CD4-positive, CD25-positive, alpha-beta regulatory T cell (primary cell): ENCODE results near the gene CEACAM19. TPM values are rescaled to one million over a fixed set of nuclear protein-coding genes. Genes with fewer than 3 reads are reported as not detected.

Source experiments
- ATAC-seq, 2 donors: fragments of 150-1000 bp; cut with Tn5 transposase; one replicate each; pipeline ENCODE4 v1.10.0; 2021; ENCODE audit warnings: low read depth in 2 of 2, moderate number of reproducible peaks in 2 of 2, moderate library complexity in 1 of 2
- DNase-seq, 3 donors: peaks; one replicate each; pipeline versions ENCODE4 v3.0.0 to v3.0.0-alpha.2; 2012 to 2022; ENCODE audit warnings: mixed read lengths in 1 of 3
- H3K27ac ChIP-seq: one replicate; pipeline ENCODE4 v1.7.0; 2013; ENCODE audit warnings: mild to moderate bottlenecking, low read length; ENCODE audit not compliant: insufficient read depth, poor library complexity, severe bottlenecking
- H3K27me3 ChIP-seq: one replicate; pipeline ENCODE4 v1.7.0; 2013; ENCODE audit warnings: low read length; ENCODE audit not compliant: control insufficient read depth, insufficient read depth
- H3K36me3 ChIP-seq: one replicate; pipeline ENCODE4 v1.7.0; 2013; ENCODE audit warnings: mild to moderate bottlenecking, low read length, moderate library complexity; ENCODE audit not compliant: control insufficient read depth, insufficient read depth
- H3K4me1 ChIP-seq: 2 replicates; pipeline ENCODE4 v1.7.0; 2013; ENCODE audit warnings: mild to moderate bottlenecking, low read length; ENCODE audit not compliant: insufficient read depth, control insufficient read depth, poor library complexity, severe bottlenecking
- H3K4me3 ChIP-seq: one replicate; pipeline ENCODE4 v1.7.0; 2013; ENCODE audit warnings: low read depth, mild to moderate bottlenecking, low read length, moderate library complexity
- H3K9me3 ChIP-seq, 2 experiments: 1 replicate in 1 of 2; 2 replicates in 1 of 2; pipeline ENCODE4 v1.7.0; 2013; ENCODE audit warnings: low read length in 2 of 2, mild to moderate bottlenecking in 1 of 2, moderate library complexity in 1 of 2; ENCODE audit not compliant: control insufficient read depth in 2 of 2
- H3K27ac Mint-ChIP-seq, 3 donors: one replicate each; pipeline ENCODE4 v1.8.0; 2020 to 2022; ENCODE audit warnings: mild to moderate bottlenecking in 3 of 3, mixed read lengths in 3 of 3, moderate library complexity in 2 of 3
- H3K27me3 Mint-ChIP-seq: one replicate; pipeline ENCODE4 v1.8.0; 2022; ENCODE audit warnings: mild to moderate bottlenecking, mixed read lengths
- H3K36me3 Mint-ChIP-seq: one replicate; pipeline ENCODE4 v1.8.0; 2020; ENCODE audit warnings: mixed read lengths
- H3K4me1 Mint-ChIP-seq, 4 donors: one replicate each; pipeline ENCODE4 v1.8.0; 2020 to 2022; ENCODE audit warnings: mixed read lengths in 4 of 4, mild to moderate bottlenecking in 1 of 4
- H3K4me3 Mint-ChIP-seq, 4 donors: one replicate each; pipeline ENCODE4 v1.8.0; 2020 to 2022; ENCODE audit warnings: mild to moderate bottlenecking in 4 of 4, mixed read lengths in 4 of 4, moderate library complexity in 3 of 4
- H3K9me3 Mint-ChIP-seq, 7 donors: one replicate each; pipeline ENCODE4 v1.8.0; 2020 to 2022; ENCODE audit warnings: mixed read lengths in 7 of 7, mild to moderate bottlenecking in 3 of 7, moderate library complexity in 2 of 7
- polyA plus RNA-seq, 4 donors: library from polyadenylated mRNA; unstranded; fragments of 300-500 nt; fragmentation: Illumina TruSeq; gene quantifications; one replicate each; pipeline ENCODE4 v1.2.3, GENCODE V29; 2021
- total RNA-seq: library from RNA; stranded (reverse); gene quantifications from one replicate; pipeline ENCODE4 v1.2.3, GENCODE V29; 2022

The CEACAM19 gene
- total and polyA plus RNA-seq, 5 donors from 2014 or later: not detected

- H3K27ac Mint-ChIP-seq: no peak overlapping the region
- H3K36me3 Mint-ChIP-seq: no peaks in the 10 kb centered on the region
- no peak overlapping the region for H3K4me3 ChIP-seq
- no peaks in the 10 kb centered on the region for H3K9me3 ChIP-seq
- no peaks in the 10 kb centered on the region for H3K36me3 ChIP-seq
- DNase-seq: no peak
- peaks cover 0 to 6% (median 0%) of the 10 kb centered on the region in 4 donors for H3K4me1 Mint-ChIP-seq
- no peak for ATAC-seq
- H3K4me3 Mint-ChIP-seq: no peak overlapping the region
- H3K4me1 ChIP-seq: no peaks in the 10 kb centered on the region
- H3K27me3 ChIP-seq: no peaks in the 10 kb centered on the region
- no peak overlapping the region for H3K27ac ChIP-seq
- peaks cover 0 to 2% (median 0%) of the 10 kb centered on the region in 7 donors for H3K9me3 Mint-ChIP-seq
- H3K27me3 Mint-ChIP-seq: no peaks in the 10 kb centered on the region
Observed at GRCh38 chr19:44661205-44661604, 10.1 kb upstream of the CEACAM19 start.

GRCh38 chr19:44661904-44662303 lies 9.4 kb upstream of the CEACAM19 start:
- no peaks in the 10 kb centered on the region for H3K4me1 ChIP-seq

GRCh38 chr19:44662691-44663385 lies 8.4 kb upstream of the CEACAM19 start:
- Mint-ChIP-seq H3K27ac (no peak overlapping the region), H3K4me1 (no peaks in the 10 kb centered on the region), H3K4me3 (no peak overlapping the region), H3K9me3 (peaks cover 0 to 2% (median 0%) of the 10 kb centered on the region in 7 donors), H3K36me3 (no peaks in the 10 kb centered on the region), H3K27me3 (no peaks in the 10 kb centered on the region)
- DNase-seq: no peak
- ATAC-seq: no peak
- H3K4me1 ChIP-seq: no peaks in the 10 kb centered on the region
- no peak overlapping the region for H3K4me3 ChIP-seq
- H3K9me3 ChIP-seq: no peaks in the 10 kb centered on the region
- H3K27ac ChIP-seq: no peak overlapping the region
- H3K36me3 ChIP-seq: no peaks in the 10 kb centered on the region
- H3K27me3 ChIP-seq: no peaks in the 10 kb centered on the region

More at GRCh38 chr19:44661904-44662303, 9.4 kb upstream of the CEACAM19 start:
- Histone ChIP-seq H3K4me3 (no peak overlapping the region), H3K9me3 (no peaks in the 10 kb centered on the region), H3K27me3 (no peaks in the 10 kb centered on the region), H3K27ac (no peak overlapping the region), H3K36me3 (no peaks in the 10 kb centered on the region)
- no peaks in the 10 kb centered on the region for H3K27me3 Mint-ChIP-seq
- no peak overlapping the region for H3K27ac Mint-ChIP-seq
- no peak for DNase-seq
- H3K9me3 Mint-ChIP-seq: peaks cover 0 to 2% (median 0%) of the 10 kb centered on the region in 7 donors
- H3K4me1 Mint-ChIP-seq: peaks cover 0 to 5% (median 0%) of the 10 kb centered on the region in 4 donors
- ATAC-seq: no peak
- no peak overlapping the region for H3K4me3 Mint-ChIP-seq
- no peaks in the 10 kb centered on the region for H3K36me3 Mint-ChIP-seq

- no peak overlapping the region for H3K4me3 ChIP-seq
- no peaks in the 10 kb centered on the region for H3K36me3 Mint-ChIP-seq
- H3K4me1 Mint-ChIP-seq: no peaks in the 10 kb centered on the region
- no peaks in the 10 kb centered on the region for H3K4me1 ChIP-seq
- ATAC-seq (no peak), DNase-seq (no peak)
- H3K27me3 ChIP-seq: no peaks in the 10 kb centered on the region
- no peaks in the 10 kb centered on the region for H3K9me3 ChIP-seq
- H3K27ac Mint-ChIP-seq: no peak overlapping the region
- H3K36me3 ChIP-seq: no peaks in the 10 kb centered on the region
- H3K27ac ChIP-seq: no peak overlapping the region
- H3K9me3 Mint-ChIP-seq: no peaks in the 10 kb centered on the region
- H3K27me3 Mint-ChIP-seq: no peaks in the 10 kb centered on the region
- H3K4me3 Mint-ChIP-seq: no peak overlapping the region
Observed at GRCh38 chr19:44663996-44664395, 7.3 kb upstream of the CEACAM19 start.

GRCh38 chr19:44664976-44665375 lies 6.3 kb upstream of the CEACAM19 start:
- Mint-ChIP-seq H3K36me3 (no peaks in the 10 kb centered on the region), H3K4me3 (no peak overlapping the region), H3K27me3 (no peaks in the 10 kb centered on the region), H3K27ac (no peak overlapping the region), H3K9me3 (no peaks in the 10 kb centered on the region), H3K4me1 (no peaks in the 10 kb centered on the region)
- DNase-seq (no peak), ATAC-seq (no peak)
- Histone ChIP-seq H3K27me3 (no peaks in the 10 kb centered on the region), H3K4me3 (no peak overlapping the region), H3K36me3 (no peaks in the 10 kb centered on the region), H3K4me1 (no peaks in the 10 kb centered on the region), H3K9me3 (no peaks in the 10 kb centered on the region), H3K27ac (no peak overlapping the region)

GRCh38 chr19:44666852-44667556 lies 4.3 kb upstream of the CEACAM19 start:
- Histone ChIP-seq H3K36me3 (no peaks in the 10 kb centered on the region), H3K27me3 (no peaks in the 10 kb centered on the region), H3K4me1 (no peaks in the 10 kb centered on the region), H3K27ac (no peak overlapping the region), H3K4me3 (no peak overlapping the region), H3K9me3 (no peaks in the 10 kb centered on the region)
- Mint-ChIP-seq H3K36me3 (no peaks in the 10 kb centered on the region), H3K4me3 (no peak overlapping the region), H3K27me3 (no peaks in the 10 kb centered on the region), H3K27ac (no peak overlapping the region), H3K4me1 (no peaks in the 10 kb centered on the region), H3K9me3 (no peaks in the 10 kb centered on the region)
- ATAC-seq: no peak
- DNase-seq: peak in 1 of 3 donors; percentile 12

- Mint-ChIP-seq H3K4me1 (no peaks in the 10 kb centered on the region), H3K4me3 (no peak overlapping the region), H3K9me3 (no peaks in the 10 kb centered on the region), H3K36me3 (no peaks in the 10 kb centered on the region), H3K27ac (peak overlapping the region in 1 of 3 donors; percentile 58), H3K27me3 (no peaks in the 10 kb centered on the region)
- no peaks in the 10 kb centered on the region for H3K36me3 ChIP-seq
- H3K9me3 ChIP-seq: no peaks in the 10 kb centered on the region
- DNase-seq (no peak), ATAC-seq (no peak)
- H3K4me1 ChIP-seq: no peaks in the 10 kb centered on the region
- no peaks in the 10 kb centered on the region for H3K27me3 ChIP-seq
- no peak overlapping the region for H3K27ac ChIP-seq
- no peak overlapping the region for H3K4me3 ChIP-seq
Observed at GRCh38 chr19:44668985-44669764, 2.1 kb upstream of the CEACAM19 start.
